Activated CD4-positive, CD25-positive, alpha-beta regulatory T cell (primary cell): Measurements from ENCODE around the gene TPSB2.
"Not testable (repeated sequence)": the region's sequence is repeated elsewhere in the genome, so short reads cannot be mapped to it uniquely, and the experiment has no call there.

Experiments
- DNase-seq, 4 experiments: peaks; one replicate each; lab custom pipeline; 2025; lab: John Stamatoyannopoulos, UW

The TPSB2 gene

DNA sequence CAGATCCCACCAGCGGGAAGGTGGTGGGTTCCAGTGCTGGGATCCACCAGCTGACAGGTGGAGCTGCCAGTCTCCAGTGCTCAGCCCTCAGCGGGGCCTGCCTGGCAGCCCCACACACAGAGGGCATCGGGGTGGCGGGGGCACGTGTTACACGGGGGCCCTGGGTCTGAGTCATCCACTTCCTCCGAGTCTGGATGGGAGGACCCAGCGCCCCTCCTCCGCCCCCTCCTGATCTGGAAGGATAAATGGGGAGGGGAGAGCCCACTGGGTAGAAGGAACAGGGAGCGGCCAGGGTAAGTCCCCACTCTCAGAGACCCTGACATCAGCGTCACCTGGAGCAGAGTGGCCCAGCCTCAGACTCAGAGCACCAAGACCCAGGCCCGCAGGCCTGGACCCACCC, 10.5 kb upstream of the TPSB2 start, which contains the start of gene TPSAB1:
TSS of gene TPSAB1 (plus strand) at position 270 of the 400 bp plus-strand sequence. CDS start 234 bp downstream, outside the sequence.
- not testable (repeated sequence) for DNase-seq

DNA sequence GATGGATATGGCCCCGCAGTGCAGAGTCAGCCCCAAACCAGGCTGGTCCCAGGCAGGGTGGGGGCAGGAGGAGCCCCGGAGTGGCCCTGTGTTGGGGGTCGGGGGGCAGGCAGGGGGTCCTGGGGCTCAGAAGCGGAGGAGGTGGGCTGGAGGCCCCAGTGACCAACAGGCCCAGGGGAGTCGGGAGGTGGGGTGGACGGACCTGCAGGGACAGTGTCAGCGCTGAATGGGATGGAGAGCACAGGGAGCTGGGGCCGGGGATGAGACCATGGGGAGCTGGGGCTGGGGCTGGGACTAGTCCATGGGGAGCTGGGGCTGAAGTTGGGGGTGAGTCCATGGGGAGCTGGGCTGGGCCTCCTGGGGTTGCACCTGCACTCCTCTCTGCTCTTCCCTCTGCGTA, 9.6 kb upstream of the TPSB2 start:
- not testable (repeated sequence) for DNase-seq

- DNase-seq, result not testable (repeated sequence)
Measured at GRCh38 chr16:1238909-1239308, 8.9 kb upstream of the TPSB2 start.

DNA sequence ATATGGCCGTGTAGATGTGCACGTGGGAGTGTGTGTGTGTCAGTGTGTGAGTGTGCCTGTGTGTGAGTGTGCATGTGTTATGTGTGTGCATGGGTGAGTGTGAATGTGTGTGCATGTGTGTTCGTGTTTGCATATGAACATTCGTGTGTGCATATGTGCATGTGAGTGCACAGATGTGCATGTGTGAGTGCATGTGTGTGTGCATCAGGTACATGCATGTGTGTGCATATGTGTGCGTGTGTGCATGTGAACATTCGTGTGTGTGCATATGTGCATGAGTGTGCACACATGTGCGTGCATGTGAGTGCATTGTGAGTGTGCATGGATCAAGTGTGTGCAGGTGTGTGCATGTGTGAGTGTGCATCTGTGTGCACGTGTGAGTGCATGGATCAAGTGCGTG, 8.0 kb upstream of the TPSB2 start:
- no peak for DNase-seq

DNA sequence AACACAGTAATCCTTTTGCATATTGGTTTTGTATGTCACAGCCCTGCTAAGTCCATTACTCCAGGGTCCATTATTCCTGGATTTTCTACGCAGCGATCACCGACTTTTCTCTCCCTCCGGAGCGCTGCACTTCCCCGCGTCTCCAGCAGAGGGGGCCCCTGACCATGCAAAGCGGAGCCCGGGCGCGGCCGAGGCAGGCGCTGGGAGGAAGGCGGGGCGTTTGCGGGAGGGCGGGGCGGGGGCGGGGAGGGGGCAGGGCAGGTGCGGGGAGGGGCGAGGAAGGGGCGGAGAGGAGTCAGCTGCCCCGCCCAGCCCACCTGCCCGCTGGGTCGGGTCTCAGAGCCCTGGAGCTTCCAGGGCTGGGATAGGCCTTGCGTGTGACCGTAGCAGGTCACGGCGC, 6.7 kb upstream of the TPSB2 start:
- DNase-seq, result not testable (repeated sequence)

- not testable (repeated sequence) for DNase-seq
Measured at GRCh38 chr16:1232049-1232748, 2.2 kb upstream of the TPSB2 start.

DNA sequence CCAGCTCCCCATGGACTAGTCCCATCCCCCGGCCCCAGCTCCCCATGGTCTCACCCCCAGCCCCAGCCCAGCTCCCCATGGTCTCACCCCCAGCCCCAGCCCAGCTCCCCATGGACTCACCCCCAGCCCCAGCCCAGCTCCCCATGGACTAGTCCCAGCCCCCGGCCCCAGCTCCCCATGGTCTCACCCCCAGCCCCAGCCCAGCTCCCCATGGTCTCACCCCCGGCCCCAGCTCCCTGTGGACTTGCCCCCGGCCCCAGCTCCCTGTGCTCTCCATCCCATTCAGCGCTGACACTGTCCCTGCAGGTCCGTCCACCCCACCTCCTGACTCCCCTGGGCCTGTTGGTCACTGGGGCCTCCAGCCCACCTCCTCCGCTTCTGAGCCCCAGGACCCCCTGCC, 1.3 kb upstream of the TPSB2 start:
- not testable (repeated sequence) for DNase-seq

- DNase-seq, result not testable (repeated sequence)
Measured at GRCh38 chr16:1230471-1231212, 658 bp upstream of the TPSB2 start.

DNA sequence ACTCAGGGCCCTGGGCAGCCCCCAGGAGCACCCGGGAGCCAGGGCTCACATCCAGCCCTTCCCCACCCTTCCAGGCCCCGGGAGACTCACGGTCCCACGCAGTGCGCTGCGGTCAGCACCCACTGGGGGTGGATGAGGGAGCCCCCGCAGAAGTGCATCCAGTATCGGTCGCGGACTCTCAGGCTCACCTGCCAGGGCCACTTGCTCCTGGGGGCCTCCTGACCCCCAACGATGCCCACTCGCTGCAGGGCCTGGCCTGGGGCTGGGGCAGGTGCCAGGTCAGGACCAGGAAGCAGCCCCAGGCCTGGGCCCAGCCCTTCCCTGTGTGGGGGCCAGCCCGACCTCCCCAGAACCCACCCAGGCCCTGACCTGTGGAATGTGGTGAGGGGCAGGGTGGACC, 508 bp downstream of the TPSB2 start:
- not testable (repeated sequence) for DNase-seq

DNA sequence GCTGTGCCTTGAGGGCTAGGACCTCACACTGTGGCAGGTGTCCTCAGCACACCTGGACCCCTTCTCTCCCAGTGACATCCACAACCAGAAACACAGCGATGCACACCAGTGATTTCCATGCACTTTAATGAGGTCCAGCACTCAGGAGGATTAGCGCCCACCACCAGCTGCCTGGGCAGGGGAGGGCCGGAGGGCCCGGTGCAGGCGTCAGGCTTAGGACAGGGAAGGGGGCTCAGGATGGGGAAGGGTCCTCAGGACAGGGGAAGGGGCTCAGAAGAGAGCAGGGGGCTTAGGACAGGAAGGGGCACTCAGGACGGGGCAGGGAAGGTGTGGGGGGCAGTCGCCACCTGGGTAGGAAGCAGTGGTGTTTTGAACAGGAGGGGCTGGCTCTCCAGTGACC, 1.8 kb downstream of the TPSB2 start:
- DNase-seq, result not testable (repeated sequence)

GRCh38 chr16:1226692-1227091, 3.3 kb downstream of the TPSB2 start:
- not testable (repeated sequence) for DNase-seq

- not testable (repeated sequence) for DNase-seq
Measured at GRCh38 chr16:1225728-1226311, 4.2 kb downstream of the TPSB2 start.

DNA sequence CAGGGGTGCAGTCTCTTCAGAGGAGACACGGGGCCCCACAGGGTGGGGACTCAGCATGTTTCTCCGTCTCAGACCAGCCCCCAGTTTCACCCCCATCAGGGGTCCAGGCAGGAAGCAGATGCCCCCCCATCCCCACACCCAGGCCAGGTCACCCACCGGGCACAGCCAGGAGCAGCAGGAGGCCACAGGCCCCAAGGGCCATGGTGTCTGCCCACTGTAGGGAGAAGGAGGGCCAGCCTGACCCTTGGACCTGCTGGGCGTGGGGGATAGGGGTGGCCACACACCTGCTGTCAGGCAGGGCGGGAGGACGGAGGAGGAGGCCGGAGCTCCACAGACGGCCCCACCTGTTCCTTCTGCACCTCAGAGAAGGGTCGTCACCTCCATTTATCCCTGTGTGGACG, 4.9 kb downstream of the TPSB2 start, which contains the start of gene TPSG1:
TSS of gene TPSG1 (minus strand) at position 218 of the 401 bp plus-strand sequence. CDS start at position 202, 16 bp downstream.
- no peak for DNase-seq

DNA sequence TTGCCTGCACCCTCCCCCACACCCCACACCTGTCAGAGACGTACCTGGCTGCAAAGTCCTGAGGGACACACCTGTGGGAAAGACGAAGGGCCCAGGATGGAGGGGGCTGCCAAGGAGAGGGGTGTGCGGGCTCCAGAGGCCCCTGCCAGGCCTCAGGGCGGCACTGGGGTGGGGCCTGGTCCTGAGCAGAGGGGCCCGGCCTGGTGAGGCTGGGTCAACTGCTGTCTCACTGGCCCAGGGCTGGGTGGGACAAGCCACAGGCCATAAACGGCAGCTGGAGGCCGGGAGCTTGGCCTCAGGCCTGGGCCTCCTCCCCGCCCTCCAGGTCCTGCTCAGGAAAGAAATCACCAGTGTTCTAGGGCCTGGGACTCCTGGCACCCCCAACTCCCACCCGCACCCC, 5.4 kb downstream of the TPSB2 start:
- DNase-seq, result no peak

GRCh38 chr16:1223355-1224214, 6.4 kb downstream of the TPSB2 start:
- DNase-seq, result no peak

- no peak for DNase-seq
Measured at GRCh38 chr16:1222553-1223354, 7.2 kb downstream of the TPSB2 start.

DNA sequence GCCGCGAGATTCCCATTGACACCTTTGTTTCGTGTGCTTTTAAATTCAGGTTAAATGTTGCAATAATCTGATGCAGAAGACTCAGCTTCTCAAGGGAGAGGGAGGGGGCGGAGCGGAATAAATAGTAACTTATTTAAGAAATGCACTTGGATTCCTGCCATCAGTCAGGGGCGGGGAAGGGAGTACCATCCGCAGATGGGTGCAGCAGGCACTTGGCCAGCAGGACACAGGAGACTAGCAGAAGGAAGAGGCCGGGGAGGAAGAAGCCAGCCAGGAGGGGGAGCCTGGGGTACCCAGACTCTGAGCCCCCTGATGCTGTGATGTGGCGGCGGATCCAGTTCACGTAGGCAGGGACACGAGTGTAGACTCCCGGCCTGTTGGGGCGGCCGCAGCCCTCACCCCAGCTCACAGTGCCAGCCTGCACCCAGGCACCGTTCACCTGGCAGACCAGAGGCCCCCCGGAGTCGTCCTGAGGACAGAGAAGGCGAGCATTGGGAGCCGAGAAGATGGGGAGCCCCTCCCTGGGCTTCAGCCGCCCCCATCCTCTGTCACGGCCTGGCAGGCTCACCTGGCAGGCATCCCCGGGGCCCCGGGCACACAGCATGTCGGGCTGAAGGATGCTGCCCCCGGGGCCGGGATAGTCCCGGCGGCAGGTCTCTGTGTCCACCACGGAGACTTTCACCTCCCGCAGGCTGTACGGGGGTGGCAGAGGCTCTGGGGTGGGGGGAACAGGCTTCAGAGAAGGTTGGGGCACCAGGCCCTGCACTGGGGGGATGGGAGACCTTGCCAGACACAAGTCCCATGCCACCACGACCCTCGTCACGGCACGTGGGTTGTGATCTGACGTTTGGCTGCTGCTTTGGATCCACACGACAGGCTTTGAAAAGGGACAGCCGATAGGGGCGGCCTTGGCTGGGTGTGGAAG, 8.1 kb downstream of the TPSB2 start:
- DNase-seq, result no peak

GRCh38 chr16:1220841-1221627, 8.9 kb downstream of the TPSB2 start:
- DNase-seq, result no peak

GRCh38 chr16:1220098-1220728, 9.8 kb downstream of the TPSB2 start:
- DNase-seq, result no peak
